T-helper 2 cell treated with Interferon-gamma antibody and Interleukin-4, amounts not matched to agents 100 ng/mL and 5 ng/mL, for 36 hours (primary cell): Measurements from ENCODE around the gene SAMD4B. TPM values are rescaled to one million over a fixed set of nuclear protein-coding genes. Genes with fewer than 3 reads are reported as not detected.
"Not testable (repeated sequence)": the region's sequence is repeated elsewhere in the genome, so short reads cannot be mapped to it uniquely, and the experiment has no call there.

ENCODE experiments used
- intact Hi-C: fragments of 100-400 bp; cut with micrococcal nuclease; formaldehyde crosslinking; loops from one replicate; pipeline ENCODE4 v1.15.1; 2023
- total RNA-seq: library from RNA; stranded (reverse); gene quantifications from 2 replicates; pipeline ENCODE4 v1.2.3, GENCODE V29; 2022

The SAMD4B gene
- total RNA-seq, 1 donor from 2014 or later, result 46.1 TPM

DNA sequence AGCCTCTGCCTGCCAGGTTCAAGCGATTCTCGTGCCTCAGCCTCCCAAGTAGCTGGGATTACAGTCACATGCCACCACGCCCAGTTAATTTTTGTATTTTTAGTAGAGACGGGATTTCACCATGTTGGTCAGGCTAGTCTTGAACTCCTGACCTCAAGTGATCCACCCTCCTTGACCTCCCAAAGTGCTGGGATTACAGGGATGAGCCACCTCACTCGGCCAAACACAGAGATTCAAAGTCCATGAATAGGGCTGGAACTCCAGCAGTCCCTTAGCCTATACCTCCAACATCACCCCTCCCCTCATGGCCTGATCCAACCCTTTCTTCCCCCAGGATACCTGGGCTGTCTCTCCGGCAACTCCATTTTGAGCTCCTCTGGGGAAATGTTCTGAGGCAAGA lies 9.5 kb upstream of the SAMD4B start:
- intact Hi-C loops, result not testable (repeated sequence)

DNA sequence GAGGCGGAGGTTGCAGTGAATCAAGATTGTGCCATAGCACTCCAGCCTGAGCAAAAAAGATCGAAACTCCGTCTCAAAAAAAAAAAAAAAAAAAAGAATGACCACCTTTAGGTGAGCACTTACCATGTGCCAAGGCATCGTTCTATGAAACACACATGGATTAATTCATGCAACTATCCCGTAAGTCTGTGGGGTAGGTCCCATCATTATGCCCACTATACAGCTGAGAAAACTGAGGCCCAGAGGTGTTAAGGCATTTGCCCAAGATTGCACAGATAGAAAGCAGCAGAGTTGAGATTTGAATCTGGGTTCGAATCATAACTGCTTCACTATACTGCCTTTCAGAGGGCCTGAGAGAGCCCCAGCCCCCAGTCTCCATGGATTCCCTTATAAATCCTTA lies 8.7 kb upstream of the SAMD4B start:
- intact Hi-C loops, result no loop called here

DNA sequence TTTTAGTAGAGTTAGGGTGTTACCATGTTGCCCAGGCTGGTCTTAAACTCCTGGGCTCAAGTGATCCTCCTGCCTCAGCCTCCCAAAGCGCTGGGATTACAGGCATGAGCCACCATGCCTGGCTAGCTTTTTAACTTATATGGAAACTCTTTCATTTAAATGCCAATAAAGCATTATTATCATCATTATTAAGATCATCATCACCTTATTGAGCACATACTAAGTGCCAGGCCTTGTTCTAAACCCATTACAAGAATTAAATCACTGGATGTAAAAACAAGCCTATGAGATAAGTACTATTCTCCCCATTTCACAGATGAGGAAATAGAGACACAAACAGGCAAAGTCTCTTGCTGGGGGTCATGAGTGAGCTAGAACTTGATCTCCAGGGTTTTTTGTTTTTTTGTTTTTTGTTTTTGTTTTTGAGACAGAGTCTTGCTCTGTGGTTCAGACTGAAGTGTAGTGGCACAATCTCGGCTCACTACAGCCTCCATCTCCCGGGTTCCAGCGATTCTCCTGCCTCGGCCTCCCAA lies 7.7 kb upstream of the SAMD4B start:
- intact Hi-C loops, result no loop called here

DNA sequence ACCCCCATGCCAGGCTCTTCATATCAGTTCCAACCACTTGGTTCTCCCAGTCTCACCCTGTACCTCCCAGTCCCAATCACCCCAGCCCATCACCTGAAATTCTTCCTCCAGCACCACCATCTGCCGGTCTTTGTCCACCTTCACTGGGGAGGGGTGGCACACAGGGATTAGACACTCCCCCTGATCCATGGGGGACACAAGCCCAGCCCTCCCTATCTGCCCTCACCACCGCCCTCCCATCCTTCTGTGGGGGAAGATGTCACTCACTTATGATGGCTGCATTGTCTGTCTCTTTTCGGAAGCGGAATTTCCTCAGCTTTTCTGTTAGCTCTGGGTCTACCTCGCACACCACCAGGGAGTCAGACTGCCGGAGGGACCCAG lies 7.1 kb upstream of the SAMD4B start:
- intact Hi-C loops, result loop anchor here (1.0 kb wide), 1 partner anchor 56 kb away; the partner anchor contains the start of genes MED29 and PAF1

DNA sequence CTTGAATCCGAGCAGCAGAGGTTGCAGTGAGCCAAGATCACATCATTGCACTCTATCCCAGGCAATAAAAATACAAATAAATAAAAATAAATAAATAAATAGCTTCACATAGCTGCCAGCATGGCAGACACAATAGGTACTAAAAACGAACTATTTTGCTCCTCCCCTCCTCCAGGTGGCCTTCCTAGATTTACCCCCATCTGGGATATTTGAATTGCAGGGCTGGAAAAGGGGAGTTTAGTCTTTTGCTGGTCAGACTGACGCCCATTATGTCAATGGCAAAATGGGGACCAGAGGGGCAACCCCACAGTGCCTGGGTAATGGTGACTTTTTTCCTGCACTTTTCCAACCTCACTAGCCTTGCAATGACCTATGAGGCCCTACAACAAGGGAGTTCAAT lies 5.7 kb upstream of the SAMD4B start:
- intact Hi-C loops, result loop anchor here (2.0 kb wide), 1 partner anchor 212 kb away; the partner anchor contains the start of gene PAK4

DNA sequence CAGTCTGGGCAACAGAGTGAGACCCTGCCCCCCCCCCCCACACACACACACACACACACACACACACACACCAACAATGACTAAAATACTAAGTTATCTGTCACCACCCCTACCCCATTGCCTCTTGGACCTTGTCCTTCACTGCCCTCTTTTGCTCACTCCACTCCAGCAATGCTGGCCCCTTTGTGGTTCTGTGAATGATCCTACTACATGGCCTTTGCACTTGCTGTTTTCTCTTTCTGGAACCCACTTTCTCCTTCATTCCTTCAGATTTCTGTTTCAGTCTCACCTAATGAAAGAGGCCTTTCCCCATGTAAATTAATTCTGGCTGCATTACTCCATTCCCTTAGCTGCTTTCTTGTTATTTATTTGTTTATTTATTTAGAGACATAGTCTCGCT lies 2.5 kb upstream of the SAMD4B start:
- intact Hi-C loops, result no loop called here

DNA sequence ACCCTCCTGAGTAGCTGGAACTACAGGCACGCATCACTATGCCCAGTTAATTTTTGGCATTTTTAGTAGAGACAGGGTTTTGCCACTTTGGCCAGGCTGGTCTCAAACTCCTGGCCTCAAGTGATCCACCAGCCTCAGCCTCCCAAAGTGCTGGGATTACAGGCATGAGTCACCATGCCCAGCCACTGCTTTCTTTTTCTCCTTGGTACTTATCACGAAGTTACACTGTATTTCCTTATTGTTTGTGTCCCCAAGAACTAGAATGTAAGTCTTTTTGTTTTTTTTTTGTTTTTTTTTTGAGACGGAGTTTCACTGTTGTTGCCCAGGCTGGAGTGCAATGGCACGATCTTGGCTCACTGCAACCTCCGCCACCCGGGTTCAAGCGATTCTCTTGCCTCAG lies 2.1 kb upstream of the SAMD4B start:
- intact Hi-C loops, result not testable (repeated sequence)

DNA sequence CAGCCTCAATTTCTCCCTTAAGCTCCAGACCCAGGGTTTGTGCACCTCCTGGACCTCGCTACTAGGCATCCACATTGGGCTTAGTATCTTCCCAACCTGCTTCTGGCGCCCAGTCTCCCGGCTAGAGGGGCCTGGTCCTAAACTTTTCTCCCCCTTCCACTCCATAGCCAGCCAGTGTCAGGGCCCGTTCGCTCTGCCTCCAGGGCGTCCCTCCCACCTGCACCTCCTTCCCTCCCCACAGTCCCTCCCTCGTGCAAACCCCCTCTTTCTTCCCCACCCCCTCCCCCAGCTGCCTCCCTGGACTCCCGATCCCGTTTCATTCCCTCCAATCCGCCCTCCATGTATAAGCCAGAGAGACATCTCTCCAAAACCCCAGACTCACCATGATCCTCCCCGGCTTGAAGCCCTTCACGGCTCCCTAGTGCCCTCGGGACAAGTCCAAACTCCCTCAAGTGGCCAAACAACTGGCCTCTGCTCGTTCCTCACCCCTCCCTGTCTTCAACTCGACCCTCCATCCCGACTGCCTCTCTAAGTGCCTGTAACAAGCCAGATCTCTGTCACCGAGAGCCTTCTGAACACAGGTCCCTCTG lies 997 bp upstream of the SAMD4B start:
- intact Hi-C loops, result no loop called here

DNA sequence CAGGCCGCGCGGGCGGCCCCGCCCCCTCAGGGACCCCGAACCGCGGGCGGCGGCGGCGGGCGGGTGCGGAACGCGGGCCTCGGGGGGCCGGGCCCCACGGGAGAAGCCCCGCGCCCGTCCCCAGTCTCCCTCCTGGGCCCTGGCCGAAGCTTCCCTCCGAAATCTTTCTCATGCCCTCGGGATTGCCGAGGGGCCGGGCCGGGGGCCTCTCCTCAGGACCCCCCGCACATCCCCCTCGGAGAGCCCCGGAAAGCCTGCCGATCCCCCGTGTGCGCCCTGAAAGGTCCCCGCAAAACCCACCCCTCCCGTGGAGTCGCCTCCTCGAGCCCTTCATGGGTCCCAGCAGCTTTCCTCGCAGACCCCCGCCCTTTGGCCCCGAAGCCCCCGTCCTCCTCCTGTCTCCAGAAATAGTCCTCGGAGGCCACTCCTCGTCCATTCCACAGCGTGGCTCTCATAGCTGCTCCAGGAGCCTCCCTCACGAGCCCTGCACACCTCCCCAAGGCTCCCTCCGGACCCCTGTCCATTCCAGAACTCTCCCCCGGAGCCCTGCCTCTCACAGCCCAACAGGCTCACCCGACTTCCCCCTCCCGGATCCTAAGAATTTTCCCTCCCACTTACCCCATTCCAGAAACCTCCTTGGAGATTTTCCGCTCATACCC lies 555 bp downstream of the SAMD4B start:
- intact Hi-C loops, result loop anchor here (1.0 kb wide), 3 partner anchors 49 to 220 kb away; partner anchors contain the start of genes MED29, PAF1 and PLEKHG2

DNA sequence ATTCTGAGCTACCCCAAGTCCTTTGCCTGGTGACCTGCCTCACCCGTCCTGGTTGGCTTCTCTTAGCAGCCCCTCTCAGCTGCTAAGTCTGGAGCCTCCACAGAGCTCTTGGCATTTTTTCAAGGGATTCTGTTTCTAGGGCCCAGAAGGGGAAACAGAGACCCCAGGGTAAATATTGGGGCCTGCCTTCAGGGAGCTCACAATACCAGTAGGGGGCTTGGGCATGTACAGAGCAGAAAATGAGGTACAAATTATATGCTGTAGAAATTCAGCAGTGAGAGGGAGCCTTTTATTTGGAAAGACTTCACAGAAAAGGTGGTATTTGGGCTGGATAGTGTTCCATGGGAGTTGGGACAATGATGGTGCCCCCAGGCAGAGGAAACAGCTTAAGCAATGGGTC lies 3.7 kb downstream of the SAMD4B start:
- intact Hi-C loops, result no loop called here

DNA sequence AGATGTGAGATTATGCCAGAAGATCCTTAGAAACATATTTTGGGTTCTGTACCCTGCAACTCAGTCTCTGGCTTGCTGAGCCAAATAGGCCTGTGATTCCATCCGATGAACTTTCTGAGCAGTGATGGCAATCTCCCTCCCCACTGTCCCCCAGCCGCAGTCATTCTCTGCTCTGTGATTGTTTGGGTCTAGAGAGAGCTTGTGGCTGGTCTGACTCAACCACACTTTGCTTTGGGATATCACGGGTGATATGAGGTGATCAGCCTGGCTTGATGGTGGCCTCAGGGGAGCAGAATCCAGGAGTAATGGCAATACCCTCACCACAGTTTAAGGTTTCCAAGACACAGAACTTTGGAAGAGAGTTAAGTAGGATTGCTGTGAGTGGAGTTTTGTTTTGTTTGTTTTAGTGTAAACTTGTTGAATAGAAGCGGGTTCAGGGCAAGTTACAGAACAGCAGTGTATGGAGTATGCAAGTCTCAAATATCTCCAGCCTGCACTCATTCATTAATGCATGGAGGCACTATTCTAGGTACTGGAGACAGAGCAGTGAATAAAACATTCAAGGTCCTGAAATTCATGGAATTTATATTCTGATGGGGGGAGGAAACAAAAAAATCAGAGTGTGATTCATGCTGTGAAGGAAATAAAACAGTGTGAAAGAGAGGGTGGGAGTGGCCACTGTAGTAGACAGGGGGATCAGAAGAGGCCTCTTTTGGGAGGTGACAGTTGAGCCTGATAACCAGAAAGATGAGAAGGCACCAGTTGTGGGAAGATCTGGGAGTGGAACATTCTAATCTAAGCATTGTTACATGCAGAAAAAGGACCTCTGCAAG lies 5.3 kb downstream of the SAMD4B start:
- intact Hi-C loops, result no loop called here

DNA sequence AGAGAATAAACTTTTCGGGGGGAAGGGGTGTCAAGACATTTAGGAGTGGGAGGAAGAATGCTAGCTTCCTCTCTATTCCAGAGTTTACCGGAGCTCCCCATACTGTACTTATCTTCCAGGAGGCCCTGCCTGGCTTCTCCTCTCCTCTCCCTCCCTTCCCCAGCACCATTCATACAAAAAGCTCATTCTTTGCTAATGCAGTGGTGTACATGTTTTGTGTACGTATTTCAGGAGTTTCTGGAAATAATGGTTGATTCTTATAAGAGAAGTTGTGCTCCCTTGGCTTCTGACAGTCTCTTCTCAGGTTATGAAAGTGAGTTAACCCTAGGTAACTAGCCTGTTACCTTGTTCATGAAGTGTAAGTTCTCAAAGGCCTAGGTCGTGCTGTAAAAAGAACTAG lies 7.1 kb downstream of the SAMD4B start:
- intact Hi-C loops, result no loop called here

DNA sequence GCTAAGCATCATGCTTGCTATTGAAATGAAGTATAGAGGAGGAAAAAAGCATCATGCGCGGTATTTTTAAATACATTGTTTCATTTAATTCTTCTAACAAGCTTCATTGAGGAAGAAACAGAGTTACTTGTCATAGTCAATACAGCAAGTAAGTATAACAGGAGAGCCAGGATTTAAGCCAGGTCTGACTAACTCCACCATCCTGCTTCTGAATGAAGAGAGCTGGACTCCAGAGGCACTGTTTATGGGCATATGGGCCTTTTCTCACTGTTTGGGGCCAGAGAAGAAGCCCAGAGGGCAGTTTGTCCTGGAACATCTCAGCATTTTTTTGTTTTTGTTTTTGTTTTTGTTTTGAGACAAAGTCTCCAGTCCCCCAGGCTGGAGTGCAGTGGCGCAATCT lies 7.9 kb downstream of the SAMD4B start:
- intact Hi-C loops, result no loop called here

DNA sequence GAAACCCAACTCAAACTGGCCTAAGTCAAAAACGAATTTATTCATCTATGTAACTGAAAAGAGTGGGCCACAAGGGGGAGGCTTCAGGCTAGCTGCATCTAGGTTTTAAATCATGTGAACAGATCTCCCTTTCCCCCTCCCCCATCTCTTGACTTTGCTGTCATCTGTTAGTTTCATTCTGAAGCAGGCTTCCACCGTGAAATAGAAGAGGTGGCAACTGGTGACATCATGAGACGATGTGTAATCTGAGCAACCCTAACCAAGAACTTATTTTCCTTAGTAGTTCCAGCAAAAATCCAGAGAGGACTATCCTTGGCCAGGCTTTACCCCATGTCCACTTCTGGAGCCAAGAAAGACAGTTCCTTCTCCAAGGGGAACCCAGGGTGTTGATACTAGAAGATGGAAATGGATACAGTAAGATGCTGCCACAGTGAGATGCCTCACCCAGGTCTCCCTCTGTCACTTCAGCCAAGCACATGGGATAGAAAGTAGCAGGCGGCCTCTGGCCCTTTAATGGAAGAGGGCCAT lies 9.4 kb downstream of the SAMD4B start:
- intact Hi-C loops, result no loop called here

DNA sequence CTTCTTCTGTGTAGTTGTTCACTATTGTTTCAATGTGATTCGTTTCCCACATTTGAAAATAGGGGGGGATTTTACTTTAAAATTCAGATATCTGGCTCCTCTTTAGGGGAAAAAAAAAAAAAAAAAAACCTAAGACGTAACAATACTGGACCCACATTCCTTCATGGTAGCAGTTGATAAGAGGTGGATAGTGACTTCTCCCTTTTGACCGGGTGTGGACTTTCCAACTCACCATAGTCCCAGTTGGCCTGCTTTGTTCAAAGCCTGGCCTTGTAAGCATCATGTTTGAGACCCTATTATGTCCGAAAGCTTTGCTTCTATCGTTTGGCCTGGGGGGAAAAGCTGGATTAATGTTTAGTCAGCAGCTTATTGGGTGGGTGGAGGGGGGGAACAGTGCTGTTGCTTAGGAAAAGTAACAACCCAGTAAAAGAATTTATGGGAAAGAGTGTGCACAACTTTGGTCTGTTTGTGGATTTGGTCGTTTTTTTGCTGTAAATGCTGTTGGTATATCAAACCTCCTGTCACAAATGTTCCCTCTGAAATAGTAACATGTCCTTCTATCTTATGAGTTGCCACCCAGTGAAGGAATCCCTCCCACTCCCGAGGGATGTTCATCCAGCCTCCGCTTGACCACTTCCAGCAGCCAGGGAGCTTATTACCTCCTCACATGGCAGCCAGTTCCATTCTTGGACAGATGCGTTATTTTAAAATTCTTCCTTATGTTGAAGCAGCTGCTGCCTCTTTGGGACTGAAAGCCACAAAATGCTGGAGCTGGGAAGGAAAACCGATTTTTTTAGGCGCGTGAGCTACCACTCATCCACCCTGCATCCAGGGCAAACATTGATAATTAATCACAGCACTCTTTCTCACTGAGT lies 10.4 kb downstream of the SAMD4B start:
- intact Hi-C loops, result no loop called here

DNA sequence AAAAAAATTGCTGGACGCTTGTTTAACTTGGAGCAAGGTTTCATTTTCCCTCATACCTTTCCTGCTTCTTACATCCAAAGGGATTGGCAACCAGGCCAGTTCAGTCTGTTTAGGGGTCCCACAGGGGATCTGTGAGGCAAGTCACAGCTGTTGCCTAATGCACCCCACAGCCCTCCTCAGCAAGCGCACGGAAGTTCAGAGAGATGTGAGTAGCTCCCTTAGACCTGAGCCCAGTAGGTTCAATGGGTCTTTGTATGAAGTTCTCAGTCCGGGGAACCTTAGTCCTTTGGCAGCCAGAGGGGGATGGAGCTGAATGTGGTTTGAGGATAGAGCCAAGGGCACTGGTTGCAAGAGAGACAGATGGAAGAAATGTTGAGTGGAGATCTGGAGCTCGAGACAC lies 13.0 kb downstream of the SAMD4B start:
- intact Hi-C loops, result no loop called here

DNA sequence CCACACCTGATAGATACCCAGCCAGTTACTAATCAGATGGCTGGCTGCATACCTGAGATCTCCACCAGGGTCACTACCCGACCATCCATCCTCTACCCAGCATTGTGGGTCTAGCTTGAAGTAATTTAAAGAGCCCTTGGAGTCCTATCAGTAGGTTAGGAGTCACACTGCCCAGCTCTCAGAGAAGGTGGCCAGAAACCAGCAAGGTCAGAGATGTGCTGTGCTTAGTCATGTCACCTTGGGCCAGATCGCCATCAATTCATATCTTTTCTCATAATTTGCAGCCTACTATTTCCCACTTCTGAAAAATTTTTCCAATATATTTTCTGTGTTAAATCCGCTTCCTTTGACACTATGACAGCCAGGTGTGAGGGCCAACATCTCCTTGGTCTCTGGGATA lies 13.9 kb downstream of the SAMD4B start:
- intact Hi-C loops, result no loop called here

DNA sequence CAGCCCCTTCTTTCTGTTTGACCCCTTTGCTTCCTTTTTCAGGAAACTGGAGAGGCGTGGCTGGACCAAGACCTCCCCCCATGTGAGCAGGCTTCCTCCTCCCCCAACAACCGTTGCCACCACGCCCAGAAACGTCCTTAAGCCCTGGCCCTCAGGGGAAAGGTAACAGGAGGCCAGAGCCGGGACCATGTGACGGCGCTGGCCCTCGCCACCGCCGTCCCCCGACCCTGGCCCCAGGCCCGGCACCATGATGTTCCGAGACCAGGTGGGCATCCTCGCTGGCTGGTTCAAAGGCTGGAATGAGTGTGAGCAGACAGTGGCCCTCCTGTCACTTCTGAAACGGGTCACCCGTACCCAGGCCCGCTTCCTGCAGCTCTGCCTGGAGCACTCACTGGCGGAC lies 14.4 kb downstream of the SAMD4B start:
- intact Hi-C loops, result no loop called here

DNA sequence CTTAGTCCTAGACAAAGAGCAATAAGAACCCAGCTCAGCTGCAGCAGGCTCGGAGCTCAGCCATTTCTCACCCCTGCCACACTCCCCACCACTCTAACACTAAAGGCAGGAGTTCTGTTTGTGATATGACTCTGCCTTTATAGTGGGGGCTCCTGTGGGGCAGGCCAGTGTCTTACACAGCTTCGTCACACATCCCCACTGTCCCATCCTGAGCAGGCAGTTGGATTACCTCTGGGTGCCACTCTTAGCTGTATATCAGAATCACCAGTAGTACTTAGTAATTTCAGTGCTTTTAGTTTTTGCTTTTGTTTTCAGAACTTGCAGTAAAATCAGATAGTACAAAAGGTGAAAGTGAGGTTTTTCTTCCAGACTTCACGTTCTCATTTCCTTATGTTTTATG lies 16.8 kb downstream of the SAMD4B start:
- intact Hi-C loops, result no loop called here

DNA sequence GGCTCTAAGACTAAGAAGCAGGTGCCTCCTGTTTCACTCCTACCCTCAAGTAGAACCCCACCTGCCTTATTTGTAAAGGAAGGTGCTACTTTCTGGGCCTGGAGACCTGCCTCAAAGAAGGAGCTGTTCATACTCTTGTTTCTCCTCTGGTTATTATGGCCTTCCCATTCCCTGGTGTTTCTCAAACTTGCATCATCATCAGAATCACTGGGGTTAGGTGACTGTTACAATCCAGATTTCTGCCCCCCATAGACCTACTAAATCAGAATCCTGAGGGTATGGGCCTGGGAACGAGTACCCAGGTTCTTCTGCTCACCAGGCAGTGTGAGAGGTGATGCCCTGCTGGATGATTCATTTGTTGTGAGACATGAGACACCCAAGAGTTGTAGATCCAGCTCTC lies 18.4 kb downstream of the SAMD4B start:
- intact Hi-C loops, result no loop called here
